IMR-90 (cell line): ENCODE measurements around the gene CYP19A1. TPM values are rescaled to one million over a fixed set of nuclear protein-coding genes. Genes with fewer than 3 reads are reported as not detected.

Source experiments
- ATAC-seq: fragments of 200-7000 bp; cut with Tn5 transposase; 2 replicates; pipeline ENCODE4 v1.9.1; 2020; ENCODE audit warnings: low read depth, mild to moderate bottlenecking, moderate library complexity
- BruUV-seq: library from RNA; stranded (reverse); fragments of 400-500 nt; replicated peaks from 2 replicates; lab custom pipeline; 2021; lab: Mats Ljungman, UMichigan
- CTCF ChIA-PET: fragments of 300-600 bp; formaldehyde crosslinking; extraction: SDS; loops from one replicate; lab custom pipeline; 2021; ENCODE audit warnings: antibody characterized with exemption; lab: Yijun Ruan, JAX
- POLR2A ChIA-PET: fragments of 300-600 bp; sonication (Branson Sonifier 250); formaldehyde crosslinking; loops from one replicate; lab custom pipeline; 2022; ENCODE audit warnings: antibody characterized with exemption; ENCODE audit not compliant: unreplicated experiment; lab: Charles Lee
- DNase-seq: peaks from one replicate; pipeline ENCODE4 v3.0.0; 2013
- H2AFZ ChIP-seq: replicated peaks from 2 replicates; pipeline ENCODE3; 2013; ENCODE audit warnings: low read length, mild to moderate bottlenecking; ENCODE audit not compliant: poor library complexity
- H2AK5ac ChIP-seq: 2 replicates; pipeline ENCODE4 v1.6.1; 2013; ENCODE audit warnings: low read depth, low read length, inconsistent platforms
- H2AK9ac ChIP-seq: replicated peaks from 2 replicates; pipeline ENCODE3; 2013; ENCODE audit warnings: mild to moderate bottlenecking, low read depth, low read length, moderate library complexity; ENCODE audit not compliant: poor library complexity
- H2BK120ac ChIP-seq: 2 replicates; pipeline ENCODE4 v1.6.1; 2013; ENCODE audit warnings: low read depth, low read length, inconsistent platforms
- H2BK15ac ChIP-seq: 3 replicates; pipeline ENCODE4 v1.6.1; 2013; ENCODE audit warnings: low read depth, low read length, inconsistent platforms
- H2BK20ac ChIP-seq: 2 replicates; pipeline ENCODE4 v1.6.1; 2013; ENCODE audit warnings: low read depth, mild to moderate bottlenecking, inconsistent platforms, low read length, moderate library complexity
- H2BK5ac ChIP-seq: 2 replicates; pipeline ENCODE4 v1.6.1; 2013; ENCODE audit warnings: mild to moderate bottlenecking, low read depth, low read length, inconsistent platforms; ENCODE audit not compliant: poor library complexity, severe bottlenecking
- H3K14ac ChIP-seq: replicated peaks from 2 replicates; pipeline ENCODE4 v1.6.1; 2013; ENCODE audit warnings: low read depth, low read length, inconsistent platforms
- H3K18ac ChIP-seq: 2 replicates; pipeline ENCODE4 v1.6.1; 2013; ENCODE audit warnings: low read depth, low read length, control low read depth
- H3K23ac ChIP-seq: 2 replicates; pipeline ENCODE4 v1.6.1; 2013; ENCODE audit warnings: low read depth, low read length, inconsistent platforms
- H3K27ac ChIP-seq: 2 replicates; pipeline ENCODE4 v1.5.1; 2013; ENCODE audit warnings: mild to moderate bottlenecking, control low read depth, low read length; ENCODE audit not compliant: insufficient read depth
- H3K27me3 ChIP-seq: 2 replicates; pipeline ENCODE4 v1.6.1; 2013; ENCODE audit warnings: low read length; ENCODE audit not compliant: control insufficient read depth, insufficient read depth
- H3K36me3 ChIP-seq: 2 replicates; pipeline ENCODE4 v1.6.1; 2013; ENCODE audit warnings: low read length, mixed read lengths; ENCODE audit not compliant: control insufficient read depth, insufficient read depth
- H3K4ac ChIP-seq: 2 replicates; pipeline ENCODE4 v1.6.1; 2013; ENCODE audit warnings: low read depth, low read length, inconsistent platforms
- H3K4me1 ChIP-seq: 2 replicates; pipeline ENCODE4 v1.6.1; 2013; ENCODE audit warnings: low read length, mixed read lengths; ENCODE audit not compliant: control insufficient read depth, insufficient read depth
- H3K4me2 ChIP-seq: 2 replicates; pipeline ENCODE4 v1.6.1; 2013; ENCODE audit warnings: low read depth, mild to moderate bottlenecking, control low read depth, low read length, moderate library complexity
- H3K4me3 ChIP-seq: 2 replicates; pipeline ENCODE4 v1.5.1; 2013; ENCODE audit warnings: low read depth, mild to moderate bottlenecking, control low read depth, low read length, moderate library complexity; ENCODE audit not compliant: insufficient read depth
- H3K56ac ChIP-seq: 2 replicates; pipeline ENCODE4 v1.6.1; 2013; ENCODE audit warnings: low read length, inconsistent platforms; ENCODE audit not compliant: insufficient read depth; ENCODE audit errors: extremely low read depth
- H3K79me1 ChIP-seq, 2 experiments: 2 replicates each; pipeline ENCODE4 v1.6.1; 2013; ENCODE audit warnings: low read length in 2 of 2, inconsistent platforms in 1 of 2, low read depth in 1 of 2
- H3K9ac ChIP-seq: 2 replicates; pipeline ENCODE4 v1.6.1; 2013; ENCODE audit warnings: low read depth, low read length, control low read depth
- H3K9me1 ChIP-seq: 2 replicates; pipeline ENCODE4 v1.6.1; 2013; ENCODE audit warnings: low read length, inconsistent platforms; ENCODE audit not compliant: insufficient read depth
- H3K9me3 ChIP-seq: 2 replicates; pipeline ENCODE4 v1.6.1; 2013; ENCODE audit warnings: low read length; ENCODE audit not compliant: control insufficient read depth, insufficient read depth
- H4K20me1 ChIP-seq: 2 replicates; pipeline ENCODE4 v1.6.1; 2013; ENCODE audit warnings: low read length, inconsistent platforms; ENCODE audit not compliant: insufficient read depth
- H4K5ac ChIP-seq: 2 replicates; pipeline ENCODE4 v1.6.1; 2013; ENCODE audit warnings: mild to moderate bottlenecking, low read depth, low read length, control low read depth
- H4K8ac ChIP-seq, 2 experiments: 2 replicates each; pipeline ENCODE4 v1.6.1; 2013; ENCODE audit warnings: low read depth in 2 of 2, low read length in 2 of 2, control low read depth in 1 of 2, inconsistent platforms in 1 of 2
- H4K91ac ChIP-seq: 2 replicates; pipeline ENCODE4 v1.6.1; 2013; ENCODE audit warnings: low read depth, low read length, inconsistent platforms; ENCODE audit not compliant: insufficient read depth
- CHD1 ChIP-seq: IDR thresholded peaks from 2 replicates; pipeline ENCODE4 v1.6.1; 2012; ENCODE audit warnings: low read depth, low read length, improper control_type of control experiment
- MAZ ChIP-seq: IDR thresholded peaks from 2 replicates; pipeline ENCODE4 v1.6.1; 2012; ENCODE audit warnings: low read depth, mild to moderate bottlenecking, low read length, improper control_type of control experiment, moderate library complexity, borderline replicate concordance
- MXI1 ChIP-seq: IDR thresholded peaks from 2 replicates; pipeline ENCODE4 v1.6.1; 2012; ENCODE audit warnings: low read depth, mild to moderate bottlenecking, low read length, moderate library complexity, borderline replicate concordance
- RCOR1 ChIP-seq: IDR thresholded peaks from 2 replicates; pipeline ENCODE4 v1.6.1; 2012; ENCODE audit warnings: mild to moderate bottlenecking, low read length, improper control_type of control experiment; ENCODE audit not compliant: insufficient replicate concordance
- WGBS, 2 experiments: methylation state at CpG; one replicate each; pipeline versions ENCODE4 v1.1.5 to v1.1.7; 2013; ENCODE audit warnings: missing lambda C conversion rate in 2 of 2; ENCODE audit not compliant: insufficient read length in 1 of 2; ENCODE audit errors: extremely low coverage in 2 of 2; 5-methylcytosine and 5-hydroxymethylcytosine counted together
- dilution Hi-C: fragments of 300-500 bp; cut with HindIII; formaldehyde crosslinking; loops from one replicate; pipeline ENCODE4 v1.14.3; 2018; ENCODE audit warnings: low sequenced_read_pairs; ENCODE audit not compliant: unreplicated experiment
- in situ Hi-C: fragments of 300-500 bp; cut with MboI; formaldehyde crosslinking; loops from 3 replicates; pipeline ENCODE4 v1.14.3; 2019; ENCODE audit warnings: low sequenced_read_pairs, inconsistent platforms, mixed read lengths
- intact Hi-C: fragments of 100-400 bp; cut with micrococcal nuclease; formaldehyde crosslinking; loops from 2 replicates; pipeline ENCODE4 v1.10.0; 2022
- polyA plus RNA-seq, 3 experiments: library from polyadenylated mRNA; depleted of rRNA; stranded (reverse); fragments of >200 nt; gene quantifications; 2 replicates each; pipeline ENCODE4 v1.2.3, GENCODE V29; 2012; ENCODE audit warnings: low replicate concordance in 1 of 3
- total RNA-seq: library from RNA; depleted of rRNA; stranded (reverse); fragments of >200 nt; gene quantifications from 2 replicates; pipeline ENCODE4 v1.2.3, GENCODE V29; 2012
- TF ChIP-seq, protein P1 (sequence below): fragments of 150-350 bp; IDR thresholded peaks from 2 replicates; pipeline ENCODE4 v1.6.1; 2017; ENCODE audit warnings: mild to moderate bottlenecking, antibody characterized with exemption, low read length, low read depth
- TF ChIP-seq, protein P2 (sequence below): fragments of 150-350 bp; IDR thresholded peaks from 2 replicates; pipeline ENCODE4 v1.6.1; 2016; ENCODE audit warnings: low read depth, mild to moderate bottlenecking, low read length, moderate library complexity, borderline replicate concordance

Gene CYP19A1
- total and polyA plus RNA-seq, 2 of the 4 experiments (the other 2 are of a cell fraction), result not detected

DNA sequence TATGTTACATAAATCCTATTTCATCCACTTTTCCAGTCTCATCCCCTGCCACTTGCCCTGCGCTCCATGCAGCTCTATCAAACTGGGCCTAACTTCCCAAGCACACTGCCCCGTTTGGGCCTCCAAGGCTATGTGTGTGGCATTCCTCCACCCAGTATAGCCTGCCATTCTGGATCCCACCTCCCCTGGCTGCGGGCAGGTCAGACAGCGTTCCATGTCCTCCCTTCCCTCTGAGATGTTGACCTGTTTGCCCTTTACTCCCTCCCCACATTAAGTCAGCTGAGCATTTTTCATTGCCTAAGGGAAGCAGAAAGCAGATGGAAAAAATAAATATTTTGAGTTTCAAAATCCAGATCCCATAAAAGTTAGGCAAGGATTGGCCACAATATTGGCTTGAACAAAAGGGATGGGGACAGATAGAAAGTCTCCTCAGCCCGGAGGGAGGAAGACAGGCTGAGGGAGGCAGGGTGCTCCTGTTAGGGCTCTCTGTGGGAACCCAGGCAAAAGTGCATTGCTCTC lies 73.3 kb downstream of the CYP19A1 start:
- H3K9ac ChIP-seq, result no peak overlapping the region
- no peak overlapping the region for H3K18ac ChIP-seq
- H3K4me2 ChIP-seq, result no peak overlapping the region
- H2BK20ac ChIP-seq, result no peak overlapping the region
- intact Hi-C loops (no loop called here), in situ Hi-C loops (no loop called here), dilution Hi-C loops (no loop called here)
- peaks cover 11% of the 10 kb centered on the region for H3K9me3 ChIP-seq
- H3K9me1 ChIP-seq, result no peaks in the 10 kb centered on the region
- no peak overlapping the region for H3K23ac ChIP-seq
- H3K36me3 ChIP-seq, result no peaks in the 10 kb centered on the region
- no peak overlapping the region for H2AK5ac ChIP-seq
- BruUV-seq, result no TSS peak
- no peak overlapping the region for H2BK120ac ChIP-seq
- no peak overlapping the region for H2BK5ac ChIP-seq
- no peak overlapping the region for H2BK15ac ChIP-seq
- 67% methylated on average over 2 of the region's 5 CpGs; no CpG with 5 or more reads in 1 of the 2 experiments for WGBS, 2 experiments
- H4K5ac ChIP-seq, result no peak overlapping the region
- no peaks in the 10 kb centered on the region; the same call in 1 of the 2 replicates for H4K20me1 ChIP-seq
- H3K79me1 ChIP-seq, result no peaks in the 10 kb centered on the region
- H3K4me1 ChIP-seq, result no peaks in the 10 kb centered on the region
- H4K91ac ChIP-seq, result no peak overlapping the region
- H3K56ac ChIP-seq, result no peak overlapping the region
- peaks cover 62% of the 10 kb centered on the region for H3K27me3 ChIP-seq
- no peak for DNase-seq
- no peak for ATAC-seq
- no peak overlapping the region for H3K4ac ChIP-seq
- no peak overlapping the region for H3K4me3 ChIP-seq
- no peak overlapping the region for H3K14ac ChIP-seq
- no peak overlapping the region for H2AFZ ChIP-seq
- TF ChIP-seq MAZ (no peak), RCOR1 (no peak), CHD1 (no peak), MXI1 (no peak)
- TF ChIP-seq, protein P1, sequence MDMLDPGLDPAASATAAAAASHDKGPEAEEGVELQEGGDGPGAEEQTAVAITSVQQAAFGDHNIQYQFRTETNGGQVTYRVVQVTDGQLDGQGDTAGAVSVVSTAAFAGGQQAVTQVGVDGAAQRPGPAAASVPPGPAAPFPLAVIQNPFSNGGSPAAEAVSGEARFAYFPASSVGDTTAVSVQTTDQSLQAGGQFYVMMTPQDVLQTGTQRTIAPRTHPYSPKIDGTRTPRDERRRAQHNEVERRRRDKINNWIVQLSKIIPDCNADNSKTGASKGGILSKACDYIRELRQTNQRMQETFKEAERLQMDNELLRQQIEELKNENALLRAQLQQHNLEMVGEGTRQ, result no peak
- TF ChIP-seq, protein P2, sequence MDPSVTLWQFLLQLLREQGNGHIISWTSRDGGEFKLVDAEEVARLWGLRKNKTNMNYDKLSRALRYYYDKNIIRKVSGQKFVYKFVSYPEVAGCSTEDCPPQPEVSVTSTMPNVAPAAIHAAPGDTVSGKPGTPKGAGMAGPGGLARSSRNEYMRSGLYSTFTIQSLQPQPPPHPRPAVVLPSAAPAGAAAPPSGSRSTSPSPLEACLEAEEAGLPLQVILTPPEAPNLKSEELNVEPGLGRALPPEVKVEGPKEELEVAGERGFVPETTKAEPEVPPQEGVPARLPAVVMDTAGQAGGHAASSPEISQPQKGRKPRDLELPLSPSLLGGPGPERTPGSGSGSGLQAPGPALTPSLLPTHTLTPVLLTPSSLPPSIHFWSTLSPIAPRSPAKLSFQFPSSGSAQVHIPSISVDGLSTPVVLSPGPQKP, result no peak
- ChIA-PET CTCF (no interaction called here), POLR2A (no interaction called here)
- no peak overlapping the region for H3K27ac ChIP-seq
- no peak overlapping the region for H2AK9ac ChIP-seq
- H4K8ac ChIP-seq, result no peak overlapping the region
